Measurements from ENCODE around the gene BTBD9.

The BTBD9 gene

GRCh38 chr6:38495922-38496635 lies 143.7 kb downstream of the BTBD9 start:
- no peak for TF ChIP-seq CTCF (IDR thresholded peaks at IDR 0.05)

DNA sequence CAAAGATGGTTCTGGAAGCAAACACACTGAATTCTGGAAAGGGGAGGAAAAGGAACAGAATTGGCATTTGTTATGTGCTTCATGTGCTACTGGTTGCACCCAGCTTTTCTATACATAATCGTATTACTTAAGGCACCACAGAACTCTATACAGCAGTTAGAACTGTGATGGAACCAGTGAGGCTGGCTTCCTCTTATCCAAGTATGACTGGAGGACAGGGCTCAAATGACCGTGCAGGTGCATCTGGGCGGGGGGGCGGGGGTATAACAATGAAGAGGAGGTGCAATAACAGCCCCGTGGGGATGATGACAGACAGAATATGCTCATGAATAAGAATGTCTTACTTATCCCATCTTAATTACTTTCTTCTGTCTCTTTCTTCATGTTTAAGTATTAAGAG lies 144.2 kb downstream of the BTBD9 start:
- no peak for TF ChIP-seq CTCF (IDR thresholded peaks at IDR 0.05)

DNA sequence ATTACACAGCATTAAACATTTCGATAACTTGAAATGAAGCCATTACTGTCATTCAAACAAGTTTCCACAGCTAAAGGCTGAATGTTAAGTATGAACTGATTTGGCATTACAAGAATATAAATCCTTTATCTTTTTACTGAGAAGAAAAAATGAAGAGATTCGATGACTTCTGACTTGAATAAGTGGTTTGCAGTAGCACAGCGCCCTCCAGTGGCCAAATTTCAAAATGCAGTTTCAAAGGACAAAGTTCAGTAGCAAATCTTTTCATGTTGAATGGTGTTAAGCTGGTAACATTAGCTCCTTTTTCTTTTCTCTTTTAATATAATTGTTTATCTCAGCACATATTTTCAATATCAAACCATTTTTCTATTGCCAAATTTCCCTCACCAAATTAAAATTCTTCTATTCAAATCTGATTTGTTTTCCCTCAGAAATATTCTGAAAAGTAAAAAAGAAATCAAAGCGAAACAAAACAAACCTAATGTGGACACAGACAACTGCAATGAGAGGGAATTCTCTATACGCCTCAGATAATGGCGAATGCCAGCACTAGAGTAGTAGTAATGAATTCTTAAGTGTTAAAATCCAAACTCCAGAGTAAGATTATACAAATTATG lies 145.7 kb downstream of the BTBD9 start:
- peak; percentile 76 for TF ChIP-seq CTCF (IDR thresholded peaks at IDR 0.05)

- no peak for TF ChIP-seq CTCF (IDR thresholded peaks at IDR 0.05)
Observed at GRCh38 chr6:38492031-38492430, 147.7 kb downstream of the BTBD9 start.

- no peak for TF ChIP-seq CTCF (IDR thresholded peaks at IDR 0.05)
Observed at GRCh38 chr6:38489951-38490350, 149.8 kb downstream of the BTBD9 start.

DNA sequence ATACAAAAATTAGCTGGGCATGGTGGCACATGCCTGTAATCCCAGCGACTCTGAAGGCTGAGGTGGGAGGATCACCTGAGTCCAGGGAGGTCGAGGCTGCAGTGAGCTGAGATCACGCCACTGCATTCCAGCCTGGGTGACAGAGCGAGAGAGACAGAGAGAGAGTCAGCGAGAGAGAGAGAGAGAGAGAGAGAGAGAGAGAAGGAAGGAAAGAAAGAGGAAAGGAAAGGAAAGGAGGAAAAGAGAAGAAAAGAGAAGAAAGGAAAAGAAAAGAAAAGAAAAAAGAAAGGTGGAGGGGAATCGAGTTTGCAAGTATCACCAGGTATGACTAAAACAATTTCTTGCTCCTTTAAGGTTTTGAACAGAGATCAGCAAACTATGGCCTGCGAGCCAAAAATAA lies 152.3 kb downstream of the BTBD9 start:
- no peak for TF ChIP-seq CTCF (IDR thresholded peaks at IDR 0.05)

GRCh38 chr6:38485488-38485887 lies 154.2 kb downstream of the BTBD9 start:
- TF ChIP-seq CTCF (IDR thresholded peaks at IDR 0.05) = no peak
